Measurements from ENCODE around the gene CHST12.

DNA sequence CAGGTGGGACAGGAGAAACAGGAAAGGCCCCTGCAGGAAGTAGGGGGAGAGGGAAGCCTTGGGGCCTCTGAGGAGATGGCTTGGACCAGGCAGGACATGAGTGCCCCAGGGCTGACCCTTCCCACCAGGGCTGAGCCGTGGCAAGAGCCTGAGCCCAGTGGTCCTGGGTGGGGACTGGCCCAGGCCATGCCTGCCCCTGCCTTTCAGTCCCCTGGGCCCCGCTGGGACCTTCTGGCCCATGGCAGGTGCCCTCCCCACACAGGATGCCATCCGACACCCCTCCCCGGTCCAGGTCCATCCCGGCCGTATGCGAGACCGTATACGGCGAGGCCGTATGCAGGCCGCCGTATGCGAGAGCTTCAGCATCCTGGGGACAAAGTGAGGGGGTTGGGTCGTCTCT is 70.8 kb downstream of the CHST12 start:
- no peak for TF ChIP-seq CTCF (conservative IDR thresholded peaks at IDR 0.05; ENCODE audit: low read length)
- TF ChIP-seq EZH2phosphoT487 (IDR thresholded peaks at IDR 0.05; ENCODE audit: borderline replicate concordance, low read depth, low read length) = no peak
